Sigmoid colon (tissue), 7 donors: ENCODE measurements around the gene DGKH. TPM values are rescaled to one million over a fixed set of nuclear protein-coding genes. Genes with fewer than 3 reads are reported as not detected.

Experiments used
- DNase-seq: peaks from one replicate; pipeline ENCODE4 v3.0.0-alpha.2; 2019
- H3K27ac ChIP-seq, 4 donors: fragments of 200-600 bp; sonication (generic); one replicate each; pipeline ENCODE4 v1.5.1; 2016 to 2019; ENCODE audit warnings: mild to moderate bottlenecking in 1 of 4
- H3K27me3 ChIP-seq, 3 donors: fragments of 200-600 bp; sonication (generic); one replicate each; pipeline ENCODE4 v1.5.1; 2019; ENCODE audit warnings: mild to moderate bottlenecking in 1 of 3
- H3K36me3 ChIP-seq, 4 donors: fragments of 200-600 bp; sonication (generic); one replicate each; pipeline ENCODE4 v1.5.1; 2016 to 2019
- H3K4me1 ChIP-seq, 4 donors: fragments of 200-600 bp; sonication (generic); one replicate each; pipeline ENCODE4 v1.5.1; 2017 to 2019
- H3K4me3 ChIP-seq, 4 donors: fragments of 200-600 bp; sonication (generic); one replicate each; pipeline ENCODE4 v1.5.1; 2017 to 2019; ENCODE audit warnings: mild to moderate bottlenecking in 2 of 4, moderate library complexity in 1 of 4
- H3K9me3 ChIP-seq, 4 donors: fragments of 200-600 bp in 3 of 4; sonication (generic) in 3 of 4; one replicate each; pipeline versions ENCODE4 v1.5.1 to v1.6.1; 2013 to 2019
- EP300 ChIP-seq, 4 donors: sonication (generic); formaldehyde crosslinking; IDR thresholded peaks; one replicate each; pipeline ENCODE4 v1.6.1; 2017; ENCODE audit warnings: antibody characterized with exemption in 4 of 4
- POLR2A ChIP-seq, 2 donors: fragments of 450-650 bp; IDR thresholded peaks; one replicate each; pipeline ENCODE4 v1.6.1; 2016; ENCODE audit warnings: antibody characterized with exemption in 2 of 2, mild to moderate bottlenecking in 2 of 2, moderate library complexity in 2 of 2
- POLR2AphosphoS5 ChIP-seq, 4 donors: sonication (generic); formaldehyde crosslinking; IDR thresholded peaks; one replicate each; pipeline ENCODE4 v1.6.1; 2017; ENCODE audit warnings: antibody characterized with exemption in 4 of 4
- WGBS, 2 donors: extraction: QIAGEN DNeasy Blood & Tissue Kit; methylation state at CpG; one replicate each; pipeline ENCODE4 v1.1.7; 2013; 5-methylcytosine and 5-hydroxymethylcytosine counted together
- intact Hi-C: fragments of 100-400 bp; cut with DNase I; formaldehyde crosslinking; loops from one replicate; pipeline ENCODE4 v1.15.1; 2023
- polyA plus RNA-seq, 3 donors: library from polyadenylated mRNA; stranded (reverse); fragments of 200-250 nt; gene quantifications; one replicate each; pipeline ENCODE4 v1.2.3, GENCODE V29; 2013
- total RNA-seq, 4 donors: library from RNA; depleted of rRNA; stranded (reverse); fragments of >200 nt; gene quantifications; one replicate each; pipeline ENCODE4 v1.1.0, GENCODE V29; 2016
- TF ChIP-seq, protein P1 (sequence below), 4 experiments: fragments of 450-650 bp in 3 of 4; fragments of 200-600 bp in 1 of 4; IDR thresholded peaks; one replicate each; pipeline ENCODE4 v1.5.1; 2016 to 2019; ENCODE audit warnings: antibody characterized with exemption in 4 of 4, mild to moderate bottlenecking in 3 of 4, moderate library complexity in 2 of 4
- donor health status: healthy with polysubstance abuse.
- donor health status: Bipolar disorder and iron deficiency.
- donor health status: healthy.

DGKH gene
- total and polyA plus RNA-seq, 7 donors: 1.2 to 23.3 (median 13.9) TPM

DNA sequence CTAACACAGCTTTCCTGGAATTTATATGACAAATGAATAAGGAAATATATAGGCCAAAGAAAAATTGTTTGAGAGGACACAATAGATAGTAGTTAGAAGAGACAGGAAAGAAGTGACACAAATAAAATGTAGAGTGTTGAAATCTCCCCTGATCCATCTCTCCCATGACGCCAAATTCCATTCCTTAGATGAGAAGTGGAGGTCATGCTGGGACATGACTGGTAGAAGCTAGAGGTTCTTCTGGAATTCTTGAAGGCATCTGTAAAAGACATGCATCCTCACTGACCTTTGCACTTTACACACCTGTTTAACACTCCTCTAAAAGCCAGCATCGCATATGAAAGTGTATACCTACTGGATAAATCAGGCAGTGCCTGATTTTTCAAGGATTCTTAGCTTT, 67.8 kb downstream of the DGKH start:
- no peaks in the 10 kb centered on the region for H3K9me3 ChIP-seq
- peaks cover 0 to 19% (median 8%) of the 10 kb centered on the region in 4 donors for H3K4me1 ChIP-seq
- no peak for TF ChIP-seq EP300 (IDR thresholded peaks at IDR 0.05)
- no peak for TF ChIP-seq POLR2A (IDR thresholded peaks at IDR 0.05)
- TF ChIP-seq POLR2AphosphoS5 (IDR thresholded peaks at IDR 0.05): no peak
- TF ChIP-seq, protein P1, sequence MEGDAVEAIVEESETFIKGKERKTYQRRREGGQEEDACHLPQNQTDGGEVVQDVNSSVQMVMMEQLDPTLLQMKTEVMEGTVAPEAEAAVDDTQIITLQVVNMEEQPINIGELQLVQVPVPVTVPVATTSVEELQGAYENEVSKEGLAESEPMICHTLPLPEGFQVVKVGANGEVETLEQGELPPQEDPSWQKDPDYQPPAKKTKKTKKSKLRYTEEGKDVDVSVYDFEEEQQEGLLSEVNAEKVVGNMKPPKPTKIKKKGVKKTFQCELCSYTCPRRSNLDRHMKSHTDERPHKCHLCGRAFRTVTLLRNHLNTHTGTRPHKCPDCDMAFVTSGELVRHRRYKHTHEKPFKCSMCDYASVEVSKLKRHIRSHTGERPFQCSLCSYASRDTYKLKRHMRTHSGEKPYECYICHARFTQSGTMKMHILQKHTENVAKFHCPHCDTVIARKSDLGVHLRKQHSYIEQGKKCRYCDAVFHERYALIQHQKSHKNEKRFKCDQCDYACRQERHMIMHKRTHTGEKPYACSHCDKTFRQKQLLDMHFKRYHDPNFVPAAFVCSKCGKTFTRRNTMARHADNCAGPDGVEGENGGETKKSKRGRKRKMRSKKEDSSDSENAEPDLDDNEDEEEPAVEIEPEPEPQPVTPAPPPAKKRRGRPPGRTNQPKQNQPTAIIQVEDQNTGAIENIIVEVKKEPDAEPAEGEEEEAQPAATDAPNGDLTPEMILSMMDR (IDR thresholded peaks at IDR 0.05): no peak
- no peak overlapping the region for H3K27ac ChIP-seq
- no peak for DNase-seq
- intact Hi-C loops: loop anchor here (10.0 kb wide), 1 partner anchor 771 kb away; no protein-coding TSS in a partner anchor
- 51 to 73% methylated on average over 2 of the region's 2 CpGs for WGBS, 2 donors
- H3K4me3 ChIP-seq: no peak overlapping the region
- H3K27me3 ChIP-seq: no peaks in the 10 kb centered on the region
- no peaks in the 10 kb centered on the region for H3K36me3 ChIP-seq

DNA sequence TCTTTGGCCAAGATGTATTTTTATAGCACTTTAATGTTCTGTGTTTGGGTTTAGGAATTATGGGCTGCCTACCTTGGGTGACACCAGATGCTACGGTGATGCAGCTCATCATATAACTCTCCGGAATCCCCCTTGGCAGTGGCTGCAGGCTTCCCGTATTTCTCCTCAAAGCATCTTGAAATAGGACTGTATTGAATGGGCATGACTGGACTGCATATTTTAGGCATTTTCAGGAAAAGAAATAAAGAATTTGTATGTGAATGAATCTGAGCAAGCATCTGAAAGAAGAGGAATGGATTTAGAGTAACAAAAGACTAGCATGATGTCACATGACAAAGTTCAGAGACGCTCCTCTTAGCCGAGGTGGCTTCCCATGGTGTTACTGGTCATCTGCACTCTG, 70.6 kb downstream of the DGKH start:
- intact Hi-C loops: loop anchor here (10.0 kb wide), 1 partner anchor 774 kb away; no protein-coding TSS in a partner anchor
- H3K4me3 ChIP-seq: no peak overlapping the region
- 92 to 96% methylated on average over 5 of the region's 5 CpGs for WGBS, 2 donors

DNA sequence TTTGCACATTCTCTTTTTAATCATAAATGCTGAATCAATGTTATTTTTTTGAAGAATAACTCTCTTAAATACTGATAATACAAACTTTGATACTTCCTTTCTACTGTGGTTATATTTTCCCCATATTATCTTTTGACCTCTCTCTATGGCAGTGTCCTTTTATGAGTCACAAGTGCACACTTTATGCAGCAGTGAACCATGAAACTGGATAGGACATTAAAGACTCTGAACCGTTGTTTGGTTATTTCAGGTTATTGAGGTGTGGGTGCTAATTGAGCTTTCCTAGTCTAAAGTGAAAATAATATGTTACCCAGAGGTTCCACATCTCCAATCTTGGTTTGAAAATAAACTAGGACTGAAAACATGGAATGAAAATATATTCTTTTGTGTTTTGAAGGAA, 71.4 kb downstream of the DGKH start:
- no peaks in the 10 kb centered on the region for H3K9me3 ChIP-seq
- no peaks in the 10 kb centered on the region for H3K27me3 ChIP-seq
- H3K36me3 ChIP-seq: no peaks in the 10 kb centered on the region
- no peak for TF ChIP-seq EP300 (IDR thresholded peaks at IDR 0.05)
- intact Hi-C loops: loop anchor here (10.0 kb wide), 1 partner anchor 775 kb away; no protein-coding TSS in a partner anchor
- peaks cover 0 to 24% (median 8%) of the 10 kb centered on the region in 4 donors for H3K4me1 ChIP-seq
- 25 to 45% methylated on average over 1 of the region's 1 CpG for WGBS, 2 donors
- no peak overlapping the region for H3K27ac ChIP-seq
- no peak for DNase-seq
- H3K4me3 ChIP-seq: no peak overlapping the region

More for the DNA sequence above, 70.6 kb downstream of the DGKH start:
- TF ChIP-seq POLR2AphosphoS5 (IDR thresholded peaks at IDR 0.05) (no peak), POLR2A (IDR thresholded peaks at IDR 0.05) (no peak), EP300 (IDR thresholded peaks at IDR 0.05) (no peak)
- TF ChIP-seq, protein P1 (IDR thresholded peaks at IDR 0.05): no peak
- Histone ChIP-seq H3K27me3 (no peaks in the 10 kb centered on the region), H3K27ac (no peak overlapping the region), H3K4me1 (peaks cover 0 to 19% (median 8%) of the 10 kb centered on the region in 4 donors), H3K9me3 (no peaks in the 10 kb centered on the region), H3K36me3 (no peaks in the 10 kb centered on the region)
- DNase-seq: no peak

DNA sequence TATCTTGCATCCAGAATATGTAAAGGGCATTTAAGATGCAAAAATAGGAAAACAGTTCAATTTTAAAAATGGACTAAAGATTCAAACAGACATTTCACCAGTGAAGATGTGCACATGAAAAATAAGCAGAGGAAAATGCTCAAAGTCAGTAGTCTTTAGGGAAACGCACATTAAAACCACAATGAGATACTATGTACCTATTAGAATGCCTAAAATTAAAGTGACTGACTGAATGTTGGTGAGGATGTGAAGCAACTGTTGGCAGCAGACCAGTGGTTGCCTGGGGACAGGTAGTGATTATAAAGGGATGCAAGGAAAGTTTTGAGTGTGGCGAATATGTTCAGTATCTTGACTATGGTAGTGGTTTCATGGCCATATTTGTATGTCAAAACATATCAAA, 75.2 kb downstream of the DGKH start:
- Histone ChIP-seq H3K4me1 (peaks cover 0 to 5% (median 0%) of the 10 kb centered on the region in 4 donors), H3K27ac (no peak overlapping the region), H3K4me3 (no peak overlapping the region), H3K9me3 (no peaks in the 10 kb centered on the region), H3K36me3 (peaks cover 0 to 4% (median 0%) of the 10 kb centered on the region in 4 donors), H3K27me3 (no peaks in the 10 kb centered on the region)
- no peak for TF ChIP-seq POLR2A (IDR thresholded peaks at IDR 0.05)
- TF ChIP-seq EP300 (IDR thresholded peaks at IDR 0.05): no peak
- TF ChIP-seq, protein P1 (IDR thresholded peaks at IDR 0.05): no peak
- no peak for TF ChIP-seq POLR2AphosphoS5 (IDR thresholded peaks at IDR 0.05)
- intact Hi-C loops: no loop called here
- DNase-seq: no peak
- WGBS, 2 donors: 92 to 98% methylated on average over 2 of the region's 2 CpGs

DNA sequence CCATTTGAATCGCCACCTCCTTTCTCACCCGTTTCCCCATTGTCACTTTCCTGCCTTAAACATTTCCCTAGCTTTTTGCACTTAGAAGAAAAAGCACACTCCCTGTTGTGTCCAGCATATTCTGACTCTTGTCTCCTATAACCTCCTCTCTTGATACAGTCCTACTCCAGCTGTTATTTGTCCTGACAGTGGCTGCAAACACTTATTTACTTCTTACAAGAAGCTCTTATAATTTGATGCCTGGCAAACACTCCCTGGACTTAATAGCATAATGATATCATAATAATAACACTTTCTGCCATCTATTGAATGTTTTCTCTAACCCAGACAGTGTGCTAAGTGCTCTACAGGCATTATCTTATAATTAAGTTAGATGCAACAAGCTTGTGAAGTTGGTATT, 76.6 kb downstream of the DGKH start:
- H3K27me3 ChIP-seq: no peaks in the 10 kb centered on the region
- H3K4me3 ChIP-seq: no peak overlapping the region
- peaks cover 0 to 5% (median 0%) of the 10 kb centered on the region in 4 donors for H3K4me1 ChIP-seq
- TF ChIP-seq EP300 (IDR thresholded peaks at IDR 0.05) (no peak), POLR2AphosphoS5 (IDR thresholded peaks at IDR 0.05) (no peak), POLR2A (IDR thresholded peaks at IDR 0.05) (no peak)
- TF ChIP-seq, protein P1 (IDR thresholded peaks at IDR 0.05): no peak
- H3K9me3 ChIP-seq: no peaks in the 10 kb centered on the region
- no peak for DNase-seq
- 85 to 87% methylated on average over 2 of the region's 2 CpGs for WGBS, 2 donors
- H3K36me3 ChIP-seq: peaks cover 0 to 19% (median 1%) of the 10 kb centered on the region in 4 donors
- intact Hi-C loops: no loop called here
- H3K27ac ChIP-seq: no peak overlapping the region
